GM19023 (cell line): ENCODE results near the gene NCS1.

ENCODE experiments used
- ATAC-seq: cut with Tn5 transposase; IDR thresholded peaks from one replicate; pipeline ENCODE4 v1.9.1; 2021; ENCODE audit warnings: mild to moderate bottlenecking, moderate library complexity; ENCODE audit not compliant: unreplicated experiment

NCS1 gene

DNA sequence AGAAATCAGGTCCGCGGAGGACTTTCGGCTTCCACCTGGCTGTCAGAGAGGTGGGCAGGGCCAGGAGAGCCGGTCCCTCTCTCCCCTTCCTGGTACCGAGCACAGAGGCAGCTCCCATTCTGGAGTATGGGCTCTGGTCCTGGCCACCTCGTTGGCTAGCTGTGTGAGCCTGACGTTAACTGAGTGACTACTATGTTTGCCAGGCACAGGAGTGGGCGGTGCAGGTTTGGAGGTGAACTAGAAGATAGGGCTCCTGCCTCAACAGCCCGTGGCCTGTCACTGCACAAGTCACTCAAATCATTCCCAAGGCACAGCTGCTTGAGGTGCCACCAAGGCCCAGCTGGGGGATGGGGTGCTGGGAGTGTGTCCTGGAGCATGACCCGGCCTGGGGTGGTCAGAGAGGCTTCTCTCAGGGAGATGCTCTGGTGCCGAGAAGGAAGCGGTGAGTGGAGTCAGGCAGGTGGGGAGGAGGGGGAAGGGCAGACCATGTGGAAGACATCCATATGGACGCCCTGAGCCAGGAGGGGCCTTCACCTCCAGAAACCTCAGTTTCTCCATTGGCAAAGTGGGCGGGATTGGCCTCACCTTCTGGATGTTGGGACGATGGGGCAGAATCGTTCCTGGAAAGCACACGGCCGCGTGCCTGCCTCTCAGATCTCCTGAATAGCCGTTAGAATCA is 39.5 kb downstream of the NCS1 start:
- no peak for ATAC-seq

DNA sequence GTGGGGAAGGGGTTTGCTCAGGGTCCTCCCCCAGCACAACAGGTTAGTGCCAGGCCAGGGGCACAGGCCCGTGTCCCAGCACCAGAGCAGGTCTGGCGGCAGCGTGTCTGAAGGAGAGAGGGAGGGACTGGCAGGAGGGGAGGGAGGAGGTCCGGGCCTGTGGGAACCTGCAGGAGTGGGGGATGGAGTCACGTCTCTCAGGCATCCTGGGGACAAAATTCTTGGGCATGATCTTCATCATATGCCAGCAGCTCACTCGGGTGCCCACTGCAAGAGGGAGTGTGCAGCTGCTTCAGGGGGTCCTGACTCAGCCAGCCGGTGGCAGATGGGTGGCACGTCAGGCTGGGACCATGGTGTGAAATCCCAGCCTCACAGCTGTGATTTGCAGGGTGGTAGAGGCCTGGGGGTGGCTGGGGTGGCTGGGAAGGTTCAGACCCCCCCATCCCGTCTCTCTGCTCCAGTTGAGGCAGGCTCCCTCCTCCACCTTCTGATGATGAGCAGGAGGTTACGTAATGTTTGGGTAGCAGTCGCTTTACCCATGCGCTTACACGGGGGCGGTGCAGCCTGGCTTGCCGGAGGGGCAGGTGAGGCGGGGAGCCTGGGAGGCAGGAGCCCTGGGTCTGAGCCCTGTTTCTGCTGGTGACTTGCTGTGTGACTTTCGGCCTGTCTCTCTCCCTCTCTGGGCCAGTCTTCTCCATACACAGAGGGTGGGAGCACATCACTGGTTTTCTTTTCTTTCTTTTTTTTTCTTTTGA is 40.5 kb downstream of the NCS1 start:
- ATAC-seq: no peak

DNA sequence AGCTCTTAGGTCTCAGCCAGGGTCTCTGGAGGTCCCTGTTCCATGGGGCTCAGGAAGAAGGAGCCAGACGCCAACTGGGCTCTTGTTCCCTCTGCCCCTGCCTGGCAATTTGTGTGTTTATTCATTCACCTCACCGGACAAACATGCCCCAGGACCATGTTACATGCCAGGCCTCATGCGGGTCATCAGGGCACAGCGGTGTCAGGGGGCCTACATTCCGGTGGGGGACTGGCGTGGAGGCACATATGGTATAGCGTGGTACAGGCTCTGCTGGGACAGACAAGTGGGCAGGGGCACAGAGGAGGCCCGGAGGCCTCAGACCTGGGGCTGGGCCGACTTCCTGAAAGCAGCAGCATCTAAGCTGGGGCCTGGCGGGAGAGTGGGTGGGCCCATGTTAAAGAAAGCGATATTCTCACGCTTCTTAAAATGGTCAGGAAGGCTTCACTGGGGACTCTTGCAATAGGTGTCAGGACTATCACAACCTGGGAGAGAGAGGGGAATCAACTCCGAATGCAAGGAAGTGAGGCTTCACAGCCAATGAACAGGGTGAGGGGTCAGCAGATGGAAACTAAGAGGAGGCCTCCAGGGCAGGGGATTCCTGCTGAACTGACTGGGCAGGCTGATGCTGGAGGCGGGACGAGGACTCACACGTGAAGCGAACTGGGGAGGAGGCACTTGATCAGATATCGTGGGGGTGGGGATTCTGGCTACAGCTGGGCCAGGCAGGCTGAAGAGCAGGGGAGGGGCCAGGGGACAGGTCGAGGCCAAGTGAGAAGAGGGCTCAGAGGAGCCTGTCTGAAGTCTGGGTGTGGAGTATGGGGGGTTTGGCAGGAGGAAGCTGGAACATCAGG is 41.9 kb downstream of the NCS1 start:
- no peak for ATAC-seq

DNA sequence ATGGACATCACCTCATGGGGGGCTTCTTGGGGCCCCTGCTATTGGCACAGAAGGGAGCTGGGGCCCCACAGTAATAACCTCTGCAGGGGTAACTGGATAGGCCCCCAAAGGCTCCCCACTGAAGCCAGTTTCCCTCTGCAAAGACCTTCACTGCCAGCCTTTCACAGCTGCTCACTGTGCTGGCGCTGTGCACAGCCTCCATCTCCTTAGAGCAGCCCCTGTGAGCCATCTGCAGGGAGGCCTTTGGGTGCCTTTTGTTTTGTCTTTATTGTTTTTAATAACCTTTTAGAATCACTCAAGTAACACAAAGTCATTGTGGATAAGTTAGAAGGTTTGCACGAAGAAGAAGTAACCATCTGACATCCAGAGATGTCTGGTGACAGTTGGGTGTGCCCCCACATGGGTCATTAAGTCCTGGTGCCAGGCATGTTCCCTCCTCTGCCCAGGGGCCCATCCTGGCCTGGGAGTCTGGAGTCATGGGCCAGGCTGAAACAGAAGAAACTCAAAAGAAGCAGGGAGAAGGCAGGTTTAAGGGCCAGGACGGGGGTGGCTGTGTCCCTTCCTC is 42.7 kb downstream of the NCS1 start:
- ATAC-seq: no peak

GRCh38 chr9:130215341-130216119 is 43.3 kb downstream of the NCS1 start:
- no peak for ATAC-seq

DNA sequence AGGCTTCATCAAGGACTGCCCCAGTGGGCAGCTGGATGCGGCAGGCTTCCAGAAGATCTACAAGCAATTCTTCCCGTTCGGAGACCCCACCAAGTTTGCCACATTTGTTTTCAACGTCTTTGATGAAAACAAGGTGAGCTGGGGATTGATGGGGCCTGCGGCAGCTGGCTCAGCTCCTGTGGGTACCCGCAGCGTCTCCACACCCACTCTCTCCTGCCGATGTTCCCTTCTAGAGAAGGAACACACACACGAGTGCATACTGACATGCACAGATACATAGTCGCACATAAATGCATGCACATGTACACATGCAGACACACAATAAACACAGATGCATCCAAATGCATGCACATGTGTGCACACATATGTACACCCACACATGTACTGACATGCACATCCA is 45.6 kb downstream of the NCS1 start:
- no peak for ATAC-seq

GRCh38 chr9:130219661-130220096 is 47.5 kb downstream of the NCS1 start:
- no peak for ATAC-seq

GRCh38 chr9:130220352-130220751 is 48.1 kb downstream of the NCS1 start:
- no peak for ATAC-seq

DNA sequence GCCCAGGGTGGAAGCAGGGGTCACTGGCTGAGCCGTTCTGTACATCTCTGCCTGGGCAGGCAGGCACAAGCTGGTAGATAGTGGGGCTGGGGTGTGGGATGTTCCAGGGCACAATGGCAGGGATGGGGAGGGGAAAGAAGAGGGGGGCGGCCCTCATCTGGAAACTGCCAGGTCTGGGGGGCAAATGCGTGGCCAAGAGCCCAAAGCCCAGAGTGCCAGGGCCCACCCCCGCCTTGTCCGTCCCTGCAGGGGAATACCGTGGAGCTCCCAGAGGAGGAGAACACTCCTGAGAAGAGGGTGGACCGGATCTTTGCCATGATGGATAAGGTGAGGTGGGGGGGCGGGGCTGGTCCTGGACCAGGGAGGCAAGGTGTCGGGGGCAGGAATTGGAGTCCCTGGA is 50.6 kb downstream of the NCS1 start:
- no peak for ATAC-seq

GRCh38 chr9:130225071-130225470 is 52.9 kb downstream of the NCS1 start:
- no peak for ATAC-seq

DNA sequence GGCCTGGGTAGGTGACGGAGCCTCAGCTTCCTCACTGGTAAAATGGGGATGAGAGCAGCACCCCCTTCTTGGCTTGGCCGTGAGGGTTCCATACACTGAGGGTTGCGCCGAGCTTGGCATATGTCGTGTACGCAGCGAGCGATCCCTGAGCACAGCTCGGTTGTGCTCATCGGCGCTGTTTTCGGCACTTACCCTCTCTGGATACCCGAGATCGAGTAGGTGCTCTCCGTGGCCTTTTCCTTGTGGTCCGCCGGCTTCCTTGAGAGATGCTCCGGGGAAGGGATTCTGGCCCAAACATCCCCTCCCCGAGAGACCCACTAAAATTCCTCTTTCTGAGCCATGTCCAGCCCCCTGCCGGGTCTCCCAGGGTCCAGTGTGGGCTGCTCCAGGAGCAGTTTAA is 53.4 kb downstream of the NCS1 start:
- no peak for ATAC-seq

- ATAC-seq: no peak
These were observed 53.9 kb downstream of the NCS1 start for GRCh38 chr9:130226112-130226511.

- ATAC-seq: no peak
These were observed 55.6 kb downstream of the NCS1 start for GRCh38 chr9:130227833-130228232.

GRCh38 chr9:130229759-130230158 is 57.6 kb downstream of the NCS1 start:
- no peak for ATAC-seq

- ATAC-seq: no peak
These were observed 58.4 kb downstream of the NCS1 start for GRCh38 chr9:130230631-130231030.

- ATAC-seq: no peak
These were observed 60.8 kb downstream of the NCS1 start for GRCh38 chr9:130232899-130233586.

DNA sequence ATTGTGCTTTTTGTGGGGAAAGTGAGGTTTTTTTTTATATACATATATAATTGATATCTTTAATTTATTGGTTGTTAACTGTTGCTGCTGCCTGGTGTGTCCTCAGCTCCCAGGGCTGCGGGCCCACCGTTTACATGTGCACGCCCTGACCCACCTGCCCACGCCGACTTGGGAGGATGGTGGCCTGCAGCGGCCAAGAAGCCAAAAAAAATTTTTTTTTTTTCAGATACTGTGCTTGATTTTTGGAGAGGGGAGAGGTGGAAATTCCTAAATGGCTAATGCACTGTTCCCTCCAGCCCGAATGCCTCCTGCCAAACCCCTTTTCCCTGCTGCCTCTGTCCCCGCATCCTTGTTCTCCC is 61.4 kb downstream of the NCS1 start:
- no peak for ATAC-seq

GRCh38 chr9:130234340-130235260 is 62.4 kb downstream of the NCS1 start:
- no peak for ATAC-seq
